CD14-positive monocyte (primary cell): ENCODE data around the gene FKBP7. TPM values are rescaled to one million over a fixed set of nuclear protein-coding genes. Genes with fewer than 3 reads are reported as not detected.

ENCODE experiments used
- DNase-seq, 3 donors: peaks; one replicate each; pipeline ENCODE4 v3.0.0-alpha.2; 2011 to 2022
- H2AFZ ChIP-seq: 2 replicates; pipeline ENCODE4 v1.6.0; 2012; ENCODE audit warnings: mild to moderate bottlenecking, low read depth, low read length, inconsistent platforms; ENCODE audit not compliant: insufficient read depth, poor library complexity, severe bottlenecking
- H3K27ac ChIP-seq, 2 donors: 1 replicate in 1 of 2; 2 replicates in 1 of 2; pipeline ENCODE4 v1.5.1; 2012 to 2013; ENCODE audit warnings: low read length in 2 of 2, control low read depth in 1 of 2, inconsistent platforms in 1 of 2, low read depth in 1 of 2, mild to moderate bottlenecking in 1 of 2
- H3K27me3 ChIP-seq, 2 donors: one replicate each; pipeline versions ENCODE4 v1.6.0 to v1.6.1; 2011 to 2013; ENCODE audit warnings: low read length in 2 of 2; ENCODE audit not compliant: control insufficient read depth in 2 of 2, insufficient read depth in 2 of 2
- H3K36me3 ChIP-seq, 2 donors: replicated peaks in 1 of 2; 1 replicate in 1 of 2; 2 replicates in 1 of 2; pipeline versions ENCODE4 v1.5.1 to v1.6.1; 2012 to 2013; ENCODE audit warnings: low read length in 2 of 2, control low read depth in 1 of 2, inconsistent platforms in 1 of 2, mild to moderate bottlenecking in 1 of 2; ENCODE audit not compliant: insufficient read depth in 2 of 2, control insufficient read depth in 1 of 2
- H3K4me1 ChIP-seq, 2 donors: 1 replicate in 1 of 2; 2 replicates in 1 of 2; pipeline versions ENCODE4 v1.5.1 to v1.6.1; 2012 to 2013; ENCODE audit warnings: low read length in 2 of 2, control low read depth in 1 of 2, inconsistent platforms in 1 of 2, mild to moderate bottlenecking in 1 of 2, moderate library complexity in 1 of 2; ENCODE audit not compliant: insufficient read depth in 2 of 2, control insufficient read depth in 1 of 2
- H3K4me2 ChIP-seq: replicated peaks from 2 replicates; pipeline ENCODE3; 2012; ENCODE audit warnings: low read length, moderate library complexity, mild to moderate bottlenecking; ENCODE audit not compliant: poor library complexity, severe bottlenecking; ENCODE audit errors: extremely low read depth
- H3K4me3 ChIP-seq, 3 experiments: fragments of 200-600 bp in 1 of 3; sonication (generic) in 1 of 3; replicated peaks in 1 of 3; 1 replicate in 2 of 3; 2 replicates in 1 of 3; pipeline ENCODE4 v1.5.1; 2011 to 2013; ENCODE audit warnings: low read length in 3 of 3, mild to moderate bottlenecking in 3 of 3, control low read depth in 2 of 3, low read depth in 2 of 3, inconsistent platforms in 1 of 3, moderate library complexity in 1 of 3
- H3K79me2 ChIP-seq: 2 replicates; pipeline ENCODE4 v1.6.0; 2012; ENCODE audit warnings: mild to moderate bottlenecking, control low read depth, inconsistent platforms, low read length, moderate library complexity; ENCODE audit not compliant: insufficient read depth
- H3K9ac ChIP-seq: 2 replicates; pipeline ENCODE4 v1.6.0; 2017; ENCODE audit warnings: low read length, mild to moderate bottlenecking; ENCODE audit not compliant: insufficient read depth, poor library complexity, severe bottlenecking
- H3K9me3 ChIP-seq, 2 donors: replicated peaks in 1 of 2; 1 replicate in 1 of 2; 2 replicates in 1 of 2; pipeline versions ENCODE4 v1.5.1 to v1.6.1; 2012 to 2013; ENCODE audit warnings: low read length in 2 of 2, control low read depth in 1 of 2; ENCODE audit not compliant: control insufficient read depth in 1 of 2, insufficient read depth in 1 of 2
- H4K20me1 ChIP-seq: 2 replicates; pipeline ENCODE4 v1.6.0; 2012; ENCODE audit warnings: mild to moderate bottlenecking, low read length, control low read depth, moderate library complexity; ENCODE audit not compliant: insufficient read depth
- H3K27ac Mint-ChIP-seq, 7 donors: one replicate each; pipeline ENCODE4 v1.8.0; 2020; ENCODE audit warnings: mild to moderate bottlenecking in 7 of 7, mixed read lengths in 7 of 7, moderate library complexity in 6 of 7, inconsistent platforms in 2 of 7
- H3K27me3 Mint-ChIP-seq, 3 donors: one replicate each; pipeline ENCODE4 v1.8.0; 2021 to 2022; ENCODE audit warnings: low read depth in 3 of 3, mild to moderate bottlenecking in 3 of 3, mixed read lengths in 3 of 3, moderate library complexity in 3 of 3, inconsistent platforms in 1 of 3
- H3K36me3 Mint-ChIP-seq, 2 donors: one replicate each; pipeline ENCODE4 v1.8.0; 2020; ENCODE audit warnings: mixed read lengths in 2 of 2, inconsistent platforms in 1 of 2, mild to moderate bottlenecking in 1 of 2
- H3K4me1 Mint-ChIP-seq: one replicate; pipeline ENCODE4 v1.8.0; 2020; ENCODE audit warnings: mild to moderate bottlenecking, mixed read lengths
- H3K4me3 Mint-ChIP-seq, 2 donors: one replicate each; pipeline ENCODE4 v1.8.0; 2020; ENCODE audit warnings: mild to moderate bottlenecking in 2 of 2, mixed read lengths in 2 of 2, moderate library complexity in 1 of 2
- H3K9me3 Mint-ChIP-seq, 7 donors: one replicate each; pipeline ENCODE4 v1.8.0; 2020 to 2022; ENCODE audit warnings: mixed read lengths in 7 of 7, mild to moderate bottlenecking in 6 of 7, moderate library complexity in 6 of 7, inconsistent platforms in 2 of 7
- CTCF ChIP-seq: fragments of 200-600 bp; IDR thresholded peaks from one replicate; pipeline ENCODE4 v1.8.0; 2022; ENCODE audit warnings: antibody characterized with exemption, mild to moderate bottlenecking
- WGBS: methylation state at CpG from one replicate; pipeline ENCODE4 v1.1.5; 2013; ENCODE audit warnings: missing lambda C conversion rate; ENCODE audit not compliant: insufficient coverage; 5-methylcytosine and 5-hydroxymethylcytosine counted together
- intact Hi-C, 2 donors: fragments of 100-400 bp; cut with micrococcal nuclease; formaldehyde crosslinking; loops; one replicate each; pipeline versions ENCODE4 v1.15.0 to v1.15.1; 2023
- polyA plus RNA-seq, 3 donors: library from polyadenylated mRNA; depleted of rRNA in 1 of 3; unstranded in 2 of 3; stranded (reverse) in 1 of 3; fragments of 300-500 nt in 2 of 3; fragments of >200 nt in 1 of 3; fragmentation: Illumina TruSeq in 2 of 3; gene quantifications; 1 replicate in 2 of 3; 2 replicates in 1 of 3; pipeline ENCODE4 v1.2.3, GENCODE V29; 2012 to 2021

FKBP7 gene
- polyA plus RNA-seq, 3 donors, result 0.25 to 1.6 (median 0.57) TPM

- peak overlapping the region; percentile 81 for H3K4me2 ChIP-seq
- peak overlapping the region; percentile 75 for H2AFZ ChIP-seq
These were observed 45.3 kb upstream of the FKBP7 start for GRCh38 chr2:178523596-178524134.

More at GRCh38 chr2:178523596-178524134, 45.3 kb upstream of the FKBP7 start:
- Mint-ChIP-seq H3K27me3 (no peaks in the 10 kb centered on the region), H3K36me3 (peaks cover 5 to 16% of the 10 kb centered on the region in 2 donors), H3K9me3 (peaks cover 0 to 12% (median 6%) of the 10 kb centered on the region in 7 donors), H3K27ac (peak overlapping the region; percentile 87 to 96 (median 93)), H3K4me1 (peaks cover 38% of the 10 kb centered on the region), H3K4me3 (peak overlapping the region; percentile 89 to 97)
- DNase-seq, result no peak
- peaks cover 12 to 16% of the 10 kb centered on the region in 2 donors for H3K4me1 ChIP-seq
- H3K27ac ChIP-seq, result peak overlapping the region; percentile 68 to 90
- H3K9me3 ChIP-seq, result no peaks in the 10 kb centered on the region
- H3K36me3 ChIP-seq, result peaks cover 3 to 10% of the 10 kb centered on the region in 2 donors
- no peak for TF ChIP-seq CTCF
- H4K20me1 ChIP-seq, result no peaks in the 10 kb centered on the region
- no peaks in the 10 kb centered on the region for H3K27me3 ChIP-seq
- H3K9ac ChIP-seq, result peak overlapping the region; percentile 76
- 21% methylated on average over 2 of the region's 8 CpGs for WGBS
- peaks cover 47% of the 10 kb centered on the region for H3K79me2 ChIP-seq
- intact Hi-C loops, result loop anchor here in 1 of 2 donors (5.0 kb wide), 1 partner anchor 41 kb away; the partner anchor contains the start of gene PLEKHA3
- H3K4me3 ChIP-seq, result peak overlapping the region; percentile 68 to 95 (median 83)
